ENCODE results near the gene PHF1. TPM values are rescaled to one million over a fixed set of nuclear protein-coding genes. Genes with fewer than 3 reads are reported as not detected.

Gene PHF1
- total and polyA plus RNA-seq, 2 experiments from 2014 or later, result 34.5 to 116 TPM

DNA sequence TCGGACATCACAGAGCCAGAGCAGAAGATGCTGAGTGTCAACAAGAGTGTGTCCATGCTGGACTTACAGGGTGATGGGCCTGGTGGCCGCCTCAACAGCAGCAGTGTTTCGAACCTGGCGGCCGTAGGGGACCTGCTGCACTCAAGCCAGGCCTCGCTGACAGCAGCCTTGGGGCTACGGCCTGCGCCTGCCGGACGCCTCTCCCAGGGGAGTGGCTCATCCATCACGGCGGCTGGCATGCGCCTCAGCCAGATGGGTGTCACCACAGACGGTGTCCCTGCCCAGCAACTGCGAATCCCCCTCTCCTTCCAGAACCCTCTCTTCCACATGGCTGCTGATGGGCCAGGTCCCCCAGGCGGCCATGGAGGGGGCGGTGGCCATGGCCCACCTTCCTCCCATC is 32.2 kb downstream of the PHF1 start:
- peaks cover 48% of the 10 kb centered on the region for H3K36me3 ChIP-seq
- H3K27me3 ChIP-seq, result no peaks in the 10 kb centered on the region
- DNase-seq (ENCODE audit: low read depth in 1 of 2, low spot score in 1 of 2), result no peak
- H3K4me3 ChIP-seq, result no peak overlapping the region
- no peaks in the 10 kb centered on the region for H3K4me1 ChIP-seq (ENCODE audit: low read depth)
- no peak overlapping the region for H3K27ac ChIP-seq
- TF ChIP-seq, protein P1, sequence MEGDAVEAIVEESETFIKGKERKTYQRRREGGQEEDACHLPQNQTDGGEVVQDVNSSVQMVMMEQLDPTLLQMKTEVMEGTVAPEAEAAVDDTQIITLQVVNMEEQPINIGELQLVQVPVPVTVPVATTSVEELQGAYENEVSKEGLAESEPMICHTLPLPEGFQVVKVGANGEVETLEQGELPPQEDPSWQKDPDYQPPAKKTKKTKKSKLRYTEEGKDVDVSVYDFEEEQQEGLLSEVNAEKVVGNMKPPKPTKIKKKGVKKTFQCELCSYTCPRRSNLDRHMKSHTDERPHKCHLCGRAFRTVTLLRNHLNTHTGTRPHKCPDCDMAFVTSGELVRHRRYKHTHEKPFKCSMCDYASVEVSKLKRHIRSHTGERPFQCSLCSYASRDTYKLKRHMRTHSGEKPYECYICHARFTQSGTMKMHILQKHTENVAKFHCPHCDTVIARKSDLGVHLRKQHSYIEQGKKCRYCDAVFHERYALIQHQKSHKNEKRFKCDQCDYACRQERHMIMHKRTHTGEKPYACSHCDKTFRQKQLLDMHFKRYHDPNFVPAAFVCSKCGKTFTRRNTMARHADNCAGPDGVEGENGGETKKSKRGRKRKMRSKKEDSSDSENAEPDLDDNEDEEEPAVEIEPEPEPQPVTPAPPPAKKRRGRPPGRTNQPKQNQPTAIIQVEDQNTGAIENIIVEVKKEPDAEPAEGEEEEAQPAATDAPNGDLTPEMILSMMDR (IDR thresholded peaks at IDR 0.05; ENCODE audit: low read depth, low read length), result no peak
- H3K9me3 ChIP-seq (ENCODE audit: low read depth), result no peaks in the 10 kb centered on the region

DNA sequence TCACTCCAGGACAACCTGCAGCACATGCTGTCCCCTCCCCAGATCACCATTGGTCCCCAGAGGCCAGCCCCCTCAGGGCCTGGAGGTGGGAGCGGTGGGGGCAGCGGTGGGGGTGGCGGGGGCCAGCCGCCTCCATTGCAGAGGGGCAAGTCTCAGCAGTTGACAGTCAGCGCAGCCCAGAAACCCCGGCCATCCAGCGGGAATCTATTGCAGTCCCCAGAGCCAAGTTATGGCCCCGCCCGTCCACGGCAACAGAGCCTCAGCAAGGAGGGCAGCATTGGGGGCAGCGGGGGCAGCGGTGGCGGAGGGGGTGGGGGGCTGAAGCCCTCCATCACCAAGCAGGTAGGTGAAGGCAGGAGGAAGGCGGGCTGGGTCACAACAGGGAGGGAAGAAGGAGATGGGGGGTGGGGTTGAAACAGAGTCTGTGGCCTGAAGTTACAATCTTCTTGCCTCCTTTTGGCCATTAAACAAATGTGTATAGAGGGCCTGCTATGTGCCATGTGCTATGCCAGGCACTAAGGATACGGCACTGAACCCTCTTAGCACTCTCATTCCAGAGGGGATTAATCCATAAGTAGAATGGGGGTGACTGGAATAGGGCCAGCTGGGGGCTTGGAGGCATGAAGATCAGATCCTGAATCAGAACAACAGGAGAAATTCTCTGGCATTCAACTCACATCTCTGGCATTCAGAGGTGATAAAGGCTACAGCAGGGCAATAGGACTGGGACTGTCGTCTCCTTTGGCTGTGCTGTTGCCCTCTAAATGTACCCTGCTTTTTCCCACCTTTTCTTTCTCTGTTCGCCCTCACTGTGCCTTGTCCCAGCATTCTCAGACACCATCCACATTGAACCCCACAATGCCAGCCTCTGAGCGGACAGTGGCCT is 33.0 kb downstream of the PHF1 start:
- no peaks in the 10 kb centered on the region for H3K4me1 ChIP-seq (ENCODE audit: low read depth)
- peak overlapping the region; percentile 14 for H3K27ac ChIP-seq
- H3K36me3 ChIP-seq, result peaks cover 43% of the 10 kb centered on the region
- no peak for DNase-seq (ENCODE audit: low read depth in 1 of 2, low spot score in 1 of 2)
- TF ChIP-seq, protein P1 (IDR thresholded peaks at IDR 0.05; ENCODE audit: low read depth, low read length), result no peak
- no peak overlapping the region for H3K4me3 ChIP-seq
- H3K27me3 ChIP-seq, result no peaks in the 10 kb centered on the region
- no peaks in the 10 kb centered on the region for H3K9me3 ChIP-seq (ENCODE audit: low read depth)

DNA sequence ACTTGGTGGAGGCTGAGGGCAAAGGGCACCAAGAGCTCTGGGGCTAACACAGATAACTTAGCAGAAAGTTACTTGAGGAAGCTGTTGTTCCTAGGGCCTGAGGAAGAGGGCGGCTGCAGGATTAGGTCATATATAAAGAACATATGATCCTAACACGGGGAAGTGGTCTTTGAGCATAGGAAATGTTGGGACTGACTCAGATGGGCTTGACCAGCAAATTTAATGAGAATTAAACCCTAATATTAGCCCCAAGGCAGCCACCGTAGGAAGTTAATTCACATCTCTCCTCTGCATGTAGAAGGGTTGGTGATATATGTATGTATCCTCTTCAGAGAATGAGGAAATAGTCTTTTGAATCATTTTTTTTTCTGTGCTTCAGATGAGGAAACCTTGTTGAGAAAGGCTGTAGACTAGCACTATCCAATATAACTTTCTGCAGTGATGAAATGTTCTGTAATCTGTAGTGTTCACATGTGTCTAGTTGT is 34.3 kb downstream of the PHF1 start:
- H3K4me3 ChIP-seq, result no peak overlapping the region
- no peaks in the 10 kb centered on the region for H3K4me1 ChIP-seq (ENCODE audit: low read depth)
- no peak for DNase-seq (ENCODE audit: low read depth in 1 of 2, low spot score in 1 of 2)
- peaks cover 43% of the 10 kb centered on the region for H3K36me3 ChIP-seq
- TF ChIP-seq, protein P1 (IDR thresholded peaks at IDR 0.05; ENCODE audit: low read depth, low read length), result no peak
- no peak overlapping the region for H3K27ac ChIP-seq
- no peaks in the 10 kb centered on the region for H3K27me3 ChIP-seq
- no peaks in the 10 kb centered on the region for H3K9me3 ChIP-seq (ENCODE audit: low read depth)

DNA sequence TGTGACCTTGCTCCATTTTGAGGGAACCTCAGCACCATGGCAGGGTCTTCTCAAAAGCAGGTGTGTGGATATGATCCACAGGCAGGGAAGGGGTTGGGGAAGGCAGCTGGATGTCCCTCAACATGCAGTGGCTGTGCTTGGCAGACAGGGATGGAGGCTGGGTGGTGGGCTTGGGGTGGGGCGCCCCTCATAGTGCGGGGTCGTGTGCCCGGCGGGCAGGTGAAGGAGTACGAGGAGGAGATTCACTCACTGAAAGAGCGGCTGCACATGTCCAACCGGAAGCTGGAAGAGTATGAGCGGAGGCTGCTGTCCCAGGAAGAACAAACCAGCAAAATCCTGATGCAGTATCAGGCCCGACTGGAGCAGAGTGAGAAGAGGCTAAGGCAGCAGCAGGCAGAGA is 35.5 kb downstream of the PHF1 start:
- H3K27me3 ChIP-seq, result no peaks in the 10 kb centered on the region
- DNase-seq (ENCODE audit: low read depth in 1 of 2, low spot score in 1 of 2), result no peak
- no peak overlapping the region for H3K4me3 ChIP-seq
- H3K36me3 ChIP-seq, result peaks cover 43% of the 10 kb centered on the region
- H3K27ac ChIP-seq, result no peak overlapping the region
- H3K9me3 ChIP-seq (ENCODE audit: low read depth), result no peaks in the 10 kb centered on the region
- TF ChIP-seq, protein P1 (IDR thresholded peaks at IDR 0.05; ENCODE audit: low read depth, low read length), result no peak
- no peaks in the 10 kb centered on the region for H3K4me1 ChIP-seq (ENCODE audit: low read depth)

DNA sequence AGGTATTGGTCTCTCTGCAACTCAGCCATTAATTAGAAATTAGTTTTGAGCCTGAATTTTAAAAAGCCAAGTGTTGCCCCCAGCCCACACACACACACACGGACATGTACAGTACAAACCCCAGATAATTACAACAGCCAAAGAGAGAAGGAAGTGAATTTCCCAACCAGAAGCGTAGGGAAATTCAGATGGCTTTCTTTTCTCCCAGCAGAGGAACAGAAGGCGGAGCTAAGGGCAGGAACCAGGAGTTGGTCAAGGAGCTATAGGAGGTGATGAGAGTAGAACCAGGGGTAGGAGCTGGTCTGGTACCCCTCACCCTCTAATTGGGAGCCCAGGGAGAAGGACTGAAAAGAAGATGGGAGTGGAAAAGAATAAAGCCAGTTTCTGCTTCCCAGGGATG is 39.6 kb downstream of the PHF1 start:
- H3K27me3 ChIP-seq, result no peaks in the 10 kb centered on the region
- TF ChIP-seq, protein P1 (IDR thresholded peaks at IDR 0.05; ENCODE audit: low read depth, low read length), result no peak
- peaks cover 4% of the 10 kb centered on the region for H3K4me1 ChIP-seq (ENCODE audit: low read depth)
- H3K9me3 ChIP-seq (ENCODE audit: low read depth), result no peaks in the 10 kb centered on the region
- no peak overlapping the region for H3K4me3 ChIP-seq
- peaks cover 17% of the 10 kb centered on the region for H3K36me3 ChIP-seq
- H3K27ac ChIP-seq, result peak overlapping the region; percentile 48
- DNase-seq (ENCODE audit: low read depth in 1 of 2, low spot score in 1 of 2), result peak in 1 of 2 donors; percentile 60
